WERI-Rb-1 (cell line): ENCODE results near the gene SLC49A4.
A peak's percentile ranks its signal among the peaks of the same experiment; 100 is the strongest.
"Not testable (repeated sequence)": the region's sequence is repeated elsewhere in the genome, so short reads cannot be mapped to it uniquely, and the experiment has no call there.

Experiments used
- DNase-seq: peaks from one replicate; pipeline ENCODE4 v3.0.0-alpha.2; 2020
- H3K27ac ChIP-seq: fragments of 250-450 bp; sonication (Bioruptor Pico); 2 replicates; pipeline ENCODE4 v1.5.1; 2020; ENCODE audit warnings: mild to moderate bottlenecking, moderate library complexity
- H3K27me3 ChIP-seq: fragments of 250-450 bp; sonication (Bioruptor Pico); 2 replicates; pipeline ENCODE4 v1.5.1; 2021; ENCODE audit warnings: mild to moderate bottlenecking, low read depth, moderate library complexity; ENCODE audit not compliant: insufficient read depth, severe bottlenecking
- H3K36me3 ChIP-seq: fragments of 250-450 bp; sonication (Bioruptor Pico); 2 replicates; pipeline ENCODE4 v1.5.1; 2020; ENCODE audit warnings: mild to moderate bottlenecking, moderate library complexity
- H3K4me3 ChIP-seq: 2 replicates; pipeline ENCODE4 v1.5.1; 2011; ENCODE audit warnings: low read depth, mild to moderate bottlenecking, control low read depth, low read length
- H3K9me3 ChIP-seq: fragments of 250-450 bp; sonication (Bioruptor Pico); 2 replicates; pipeline ENCODE4 v1.5.1; 2021; ENCODE audit warnings: mild to moderate bottlenecking, moderate library complexity; ENCODE audit not compliant: severe bottlenecking
- TF ChIP-seq, protein P1 (sequence below): IDR thresholded peaks from 2 replicates; pipeline ENCODE4 v1.5.1; 2011; ENCODE audit warnings: low read depth, mild to moderate bottlenecking, control low read depth, inconsistent platforms, low read length

SLC49A4 gene, protein sequence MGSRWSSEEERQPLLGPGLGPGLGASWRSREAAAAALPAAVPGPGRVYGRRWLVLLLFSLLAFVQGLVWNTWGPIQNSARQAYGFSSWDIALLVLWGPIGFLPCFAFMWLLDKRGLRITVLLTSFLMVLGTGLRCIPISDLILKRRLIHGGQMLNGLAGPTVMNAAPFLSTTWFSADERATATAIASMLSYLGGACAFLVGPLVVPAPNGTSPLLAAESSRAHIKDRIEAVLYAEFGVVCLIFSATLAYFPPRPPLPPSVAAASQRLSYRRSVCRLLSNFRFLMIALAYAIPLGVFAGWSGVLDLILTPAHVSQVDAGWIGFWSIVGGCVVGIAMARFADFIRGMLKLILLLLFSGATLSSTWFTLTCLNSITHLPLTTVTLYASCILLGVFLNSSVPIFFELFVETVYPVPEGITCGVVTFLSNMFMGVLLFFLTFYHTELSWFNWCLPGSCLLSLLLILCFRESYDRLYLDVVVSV

DNA sequence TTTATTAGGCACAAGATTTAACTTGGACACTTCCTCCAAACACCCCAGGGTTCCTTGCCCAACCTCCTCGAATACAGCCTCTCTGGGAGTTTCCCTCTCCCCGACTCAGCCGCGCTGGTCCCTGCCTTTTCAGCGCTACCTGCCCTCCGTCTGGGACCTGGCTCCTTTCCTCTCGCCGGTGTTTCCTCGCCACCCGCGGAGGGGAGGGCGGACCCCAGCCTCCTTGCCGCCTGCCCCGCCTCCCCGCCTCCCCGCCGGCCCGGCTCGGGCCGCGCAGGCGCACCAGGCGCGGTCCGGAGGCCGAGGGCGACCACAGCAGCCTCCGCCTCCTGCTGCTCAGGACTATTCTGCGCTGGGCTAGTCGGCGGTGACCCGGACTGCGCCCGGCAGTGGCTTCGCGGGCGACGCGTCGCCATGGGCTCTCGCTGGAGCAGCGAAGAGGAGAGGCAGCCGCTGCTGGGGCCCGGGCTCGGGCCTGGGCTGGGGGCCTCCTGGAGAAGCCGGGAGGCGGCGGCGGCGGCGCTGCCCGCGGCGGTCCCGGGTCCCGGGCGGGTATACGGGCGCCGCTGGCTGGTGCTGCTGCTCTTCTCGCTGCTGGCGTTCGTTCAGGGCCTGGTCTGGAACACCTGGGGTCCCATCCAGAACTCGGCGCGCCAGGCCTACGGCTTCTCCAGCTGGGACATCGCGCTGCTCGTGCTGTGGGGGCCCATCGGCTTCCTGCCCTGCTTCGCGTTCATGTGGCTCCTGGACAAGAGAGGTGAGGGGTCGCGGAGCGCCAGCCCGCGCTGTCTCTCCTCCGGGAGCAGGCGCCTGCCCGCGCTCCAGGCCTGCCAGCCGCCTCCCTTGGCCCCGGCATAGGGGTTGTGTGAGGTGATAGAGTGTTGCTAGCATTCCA, at the start of gene SLC49A4:
TSS of gene SLC49A4 (plus strand) at position 291 of the 895 bp plus-strand sequence. CDS start at position 415, 124 bp downstream.
- Histone ChIP-seq H3K4me3 (peak within 1 kb of the TSS; percentile 71), H3K9me3 (no peaks in the 10 kb centered on the region), H3K27ac (peak within 1 kb of the TSS; percentile 89), H3K36me3 (peaks cover 5% of the 10 kb centered on the region; the same call in 1 of the 2 replicates), H3K27me3 (no peaks in the 10 kb centered on the region)
- TF ChIP-seq, protein P1, sequence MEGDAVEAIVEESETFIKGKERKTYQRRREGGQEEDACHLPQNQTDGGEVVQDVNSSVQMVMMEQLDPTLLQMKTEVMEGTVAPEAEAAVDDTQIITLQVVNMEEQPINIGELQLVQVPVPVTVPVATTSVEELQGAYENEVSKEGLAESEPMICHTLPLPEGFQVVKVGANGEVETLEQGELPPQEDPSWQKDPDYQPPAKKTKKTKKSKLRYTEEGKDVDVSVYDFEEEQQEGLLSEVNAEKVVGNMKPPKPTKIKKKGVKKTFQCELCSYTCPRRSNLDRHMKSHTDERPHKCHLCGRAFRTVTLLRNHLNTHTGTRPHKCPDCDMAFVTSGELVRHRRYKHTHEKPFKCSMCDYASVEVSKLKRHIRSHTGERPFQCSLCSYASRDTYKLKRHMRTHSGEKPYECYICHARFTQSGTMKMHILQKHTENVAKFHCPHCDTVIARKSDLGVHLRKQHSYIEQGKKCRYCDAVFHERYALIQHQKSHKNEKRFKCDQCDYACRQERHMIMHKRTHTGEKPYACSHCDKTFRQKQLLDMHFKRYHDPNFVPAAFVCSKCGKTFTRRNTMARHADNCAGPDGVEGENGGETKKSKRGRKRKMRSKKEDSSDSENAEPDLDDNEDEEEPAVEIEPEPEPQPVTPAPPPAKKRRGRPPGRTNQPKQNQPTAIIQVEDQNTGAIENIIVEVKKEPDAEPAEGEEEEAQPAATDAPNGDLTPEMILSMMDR: no peak
- DNase-seq: peak; percentile 86

DNA sequence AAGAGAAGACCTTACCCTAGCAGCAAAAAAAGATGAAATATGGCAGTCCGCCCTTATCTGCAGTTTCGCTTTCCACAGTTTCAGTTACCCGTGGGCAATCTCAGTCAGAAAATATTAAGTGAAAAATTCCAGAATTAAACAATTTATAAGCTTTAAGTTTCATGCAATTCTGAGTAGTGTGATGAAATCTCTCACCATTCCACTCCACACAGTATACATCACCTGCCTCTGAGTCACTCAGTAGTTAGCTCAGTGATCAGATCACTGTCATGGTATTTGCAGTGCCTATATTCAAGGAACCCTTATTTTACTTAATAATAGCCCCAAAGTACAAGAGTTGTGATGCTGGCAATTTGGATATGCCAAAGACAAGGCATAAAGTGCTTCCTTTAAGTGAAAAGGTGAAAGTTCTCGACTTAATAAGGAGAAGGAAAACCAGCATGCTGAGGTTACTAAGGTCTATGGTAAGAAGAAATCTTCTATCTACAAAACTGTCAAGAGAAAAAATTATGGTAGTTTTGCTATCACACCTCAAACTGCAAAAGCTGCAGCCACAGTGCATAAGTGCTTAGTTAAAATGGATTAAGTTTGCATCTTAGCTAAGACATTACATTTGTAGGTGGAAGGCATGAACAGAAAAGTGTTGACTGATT, 49.4 kb upstream of the SLC49A4 start:
- TF ChIP-seq, protein P1: no peak
- Histone ChIP-seq H3K27me3 (no peaks in the 10 kb centered on the region), H3K4me3 (no peak overlapping the region), H3K27ac (no peak overlapping the region), H3K9me3 (no peaks in the 10 kb centered on the region), H3K36me3 (peaks cover 4% of the 10 kb centered on the region)
- no peak for DNase-seq

DNA sequence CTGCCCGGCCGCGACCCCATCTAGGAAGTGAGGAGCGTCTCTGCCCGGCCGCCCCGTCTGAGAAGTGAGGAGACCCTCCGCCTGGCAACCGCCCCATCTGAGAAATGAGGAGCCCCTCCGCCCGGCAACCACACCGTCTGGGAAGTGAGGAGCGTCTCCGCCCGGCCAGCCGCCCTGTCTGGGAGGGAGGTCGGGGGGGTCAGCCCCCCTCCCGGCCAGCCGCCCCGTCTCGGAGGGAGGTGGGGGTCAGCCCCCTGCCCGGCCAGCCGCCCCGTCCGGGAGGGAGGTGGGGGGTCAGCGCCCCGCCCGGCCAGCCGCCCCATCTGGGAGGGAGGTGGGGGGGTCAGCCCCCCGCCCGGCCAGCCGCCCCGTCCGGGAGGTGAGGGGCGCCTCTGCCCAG, 47.6 kb upstream of the SLC49A4 start:
- DNase-seq, H3K4me3 ChIP-seq, H3K27me3 ChIP-seq, H3K36me3 ChIP-seq, H3K27ac ChIP-seq, H3K9me3 ChIP-seq: not testable (repeated sequence)

DNA sequence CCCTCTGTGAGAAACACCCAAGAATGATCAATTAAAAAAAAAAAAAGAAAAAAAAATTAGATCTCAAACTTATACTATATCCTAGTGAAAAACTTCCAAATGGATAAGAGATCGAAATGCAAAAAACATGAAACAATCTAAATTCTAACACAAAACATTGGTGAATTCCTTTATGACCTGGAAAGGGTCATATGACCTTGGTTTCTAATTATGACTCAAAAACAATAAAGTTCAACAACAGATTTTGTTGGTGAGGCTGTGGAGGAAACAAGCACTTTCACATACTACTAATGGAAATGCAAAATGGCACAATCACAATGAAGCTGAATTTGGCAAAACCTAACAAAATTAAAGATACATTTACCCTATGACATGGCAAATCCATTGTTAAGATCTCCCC, 46.5 kb upstream of the SLC49A4 start:
- Histone ChIP-seq H3K36me3 (no peaks in the 10 kb centered on the region), H3K9me3 (no peaks in the 10 kb centered on the region), H3K4me3 (no peak overlapping the region), H3K27me3 (no peaks in the 10 kb centered on the region), H3K27ac (no peak overlapping the region)
- DNase-seq: no peak
- TF ChIP-seq, protein P1: no peak

DNA sequence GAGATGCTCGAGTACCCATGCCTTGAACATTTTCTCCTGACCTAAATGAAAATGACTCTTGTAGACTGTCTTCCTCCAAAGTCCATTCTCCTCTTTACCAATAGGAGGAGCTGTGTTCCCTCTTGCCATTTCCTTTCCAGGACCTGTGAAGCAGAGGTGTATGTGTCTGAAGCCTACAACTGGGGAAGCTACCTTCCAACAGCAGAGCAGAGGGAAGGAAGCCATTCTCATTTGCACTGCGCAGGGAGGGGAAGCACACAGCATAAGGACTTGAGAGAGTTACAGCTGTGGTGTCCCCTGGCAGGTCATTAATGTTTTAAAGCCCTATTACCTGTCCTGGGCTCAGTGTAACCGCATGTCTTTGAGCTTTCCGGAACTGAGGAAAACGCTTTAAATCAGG, 39.9 kb upstream of the SLC49A4 start:
- H3K27ac ChIP-seq: no peak overlapping the region
- H3K4me3 ChIP-seq: no peak overlapping the region
- TF ChIP-seq, protein P1: peak; percentile 82
- H3K27me3 ChIP-seq: no peaks in the 10 kb centered on the region
- peaks cover 9% of the 10 kb centered on the region for H3K36me3 ChIP-seq
- peak; percentile 31 for DNase-seq
- H3K9me3 ChIP-seq: no peaks in the 10 kb centered on the region
